Neural progenitor cell (in vitro differentiated cells): ENCODE measurements around the gene TTC27. TPM values are rescaled to one million over a fixed set of nuclear protein-coding genes. Genes with fewer than 3 reads are reported as not detected.

Experiments
- DNase-seq: peaks from one replicate; pipeline ENCODE4 v3.0.0-alpha.2; 2016; ENCODE audit warnings: low spot score
- H2AFZ ChIP-seq: fragments of 200-600 bp; sonication (generic); replicated peaks from 2 replicates; pipeline ENCODE4 v1.6.1; 2016; ENCODE audit warnings: antibody characterized with exemption
- H3F3A ChIP-seq: fragments of 200-600 bp; sonication (generic); 2 replicates; pipeline ENCODE4 v1.6.1; 2016; ENCODE audit warnings: antibody characterized with exemption, low read depth
- H3K27ac ChIP-seq: fragments of 200-600 bp; sonication (generic); 2 replicates; pipeline ENCODE4 v1.5.1; 2016; ENCODE audit warnings: mild to moderate bottlenecking
- H3K27me3 ChIP-seq: fragments of 200-600 bp; sonication (generic); 2 replicates; pipeline ENCODE4 v1.6.1; 2016; ENCODE audit warnings: mild to moderate bottlenecking, moderate library complexity
- H3K36me3 ChIP-seq: fragments of 200-600 bp; sonication (generic); 2 replicates; pipeline ENCODE4 v1.5.1; 2016
- H3K4me1 ChIP-seq: fragments of 200-600 bp; sonication (generic); 2 replicates; pipeline ENCODE4 v1.6.1; 2016; ENCODE audit warnings: mixed run types
- H3K4me2 ChIP-seq: fragments of 200-600 bp; sonication (generic); 2 replicates; pipeline ENCODE4 v1.6.1; 2016
- H3K4me3 ChIP-seq: fragments of 200-600 bp; sonication (generic); 2 replicates; pipeline ENCODE4 v1.5.1; 2016
- H3K79me2 ChIP-seq: fragments of 200-600 bp; sonication (generic); 2 replicates; pipeline ENCODE4 v1.6.1; 2016; ENCODE audit warnings: low read depth
- H3K9ac ChIP-seq: fragments of 200-600 bp; sonication (generic); 2 replicates; pipeline ENCODE4 v1.6.1; 2016
- H3K9me3 ChIP-seq: fragments of 200-600 bp; sonication (generic); 2 replicates; pipeline ENCODE4 v1.5.1; 2016; ENCODE audit warnings: low read depth
- H4K20me1 ChIP-seq: fragments of 200-600 bp; sonication (generic); 2 replicates; pipeline ENCODE4 v1.6.1; 2016; ENCODE audit warnings: low read depth
- H3K27ac Mint-ChIP-seq: 3 replicates; pipeline ENCODE4 v1.8.0; 2021; ENCODE audit warnings: mixed read lengths
- H3K27me3 Mint-ChIP-seq: 2 replicates; pipeline ENCODE4 v1.8.0; 2022; ENCODE audit warnings: low read depth, mild to moderate bottlenecking, inconsistent platforms, moderate library complexity, mixed read lengths; ENCODE audit not compliant: insufficient read depth
- H3K36me3 Mint-ChIP-seq: 3 replicates; pipeline ENCODE4 v1.8.0; 2021; ENCODE audit warnings: mixed read lengths
- H3K4me1 Mint-ChIP-seq: 3 replicates; pipeline ENCODE4 v1.8.0; 2021; ENCODE audit warnings: mixed read lengths
- H3K4me3 Mint-ChIP-seq: 3 replicates; pipeline ENCODE4 v1.8.0; 2021; ENCODE audit warnings: mild to moderate bottlenecking, moderate library complexity, mixed read lengths
- H3K9me3 Mint-ChIP-seq: 3 replicates; pipeline ENCODE4 v1.8.0; 2020; ENCODE audit warnings: mixed read lengths
- CTCF ChIP-seq: fragments of 200-600 bp; sonication (generic); IDR thresholded peaks from 2 replicates; pipeline ENCODE4 v1.5.1; 2017; ENCODE audit warnings: antibody characterized with exemption, mild to moderate bottlenecking
- EZH2 ChIP-seq: fragments of 200-600 bp; sonication (generic); IDR thresholded peaks from 2 replicates; pipeline ENCODE4 v1.6.1; 2017; ENCODE audit warnings: antibody characterized with exemption, mild to moderate bottlenecking, moderate library complexity
- EZH2phosphoT487 ChIP-seq: fragments of 200-600 bp; sonication (generic); IDR thresholded peaks from 2 replicates; pipeline ENCODE4 v1.6.1; 2017; ENCODE audit warnings: antibody characterized with exemption
- total RNA-seq: library from RNA; depleted of rRNA; stranded (reverse); fragments of >200 nt; gene quantifications from 2 replicates; pipeline ENCODE4 v1.2.3, GENCODE V29; 2015; ENCODE audit warnings: low replicate concordance

The TTC27 gene
- total RNA-seq, 1 donor from 2014 or later: 32.5 TPM

- H3K27me3 ChIP-seq: no peaks in the 10 kb centered on the region
- H3K36me3 ChIP-seq: no peaks in the 10 kb centered on the region
- Mint-ChIP-seq H3K4me1 (no peaks in the 10 kb centered on the region), H3K27me3 (peaks cover 2% of the 10 kb centered on the region), H3K27ac (no peak overlapping the region), H3K9me3 (no peaks in the 10 kb centered on the region), H3K36me3 (peaks cover 5% of the 10 kb centered on the region), H3K4me3 (no peak overlapping the region)
- no peaks in the 10 kb centered on the region for H3F3A ChIP-seq
- no peaks in the 10 kb centered on the region for H3K79me2 ChIP-seq
- peaks cover 7% of the 10 kb centered on the region for H3K4me1 ChIP-seq
- H2AFZ ChIP-seq: no peak overlapping the region
- no peak overlapping the region for H3K9ac ChIP-seq
- no peak for TF ChIP-seq CTCF
- TF ChIP-seq EZH2phosphoT487: no peak
- no peak for TF ChIP-seq EZH2
- DNase-seq: no peak
- no peak overlapping the region for H3K4me2 ChIP-seq
- no peaks in the 10 kb centered on the region for H4K20me1 ChIP-seq
- H3K27ac ChIP-seq: no peak overlapping the region
- H3K9me3 ChIP-seq: no peaks in the 10 kb centered on the region
- no peak overlapping the region for H3K4me3 ChIP-seq
Measured at GRCh38 chr2:32683520-32684086, 55.8 kb downstream of the TTC27 start.

GRCh38 chr2:32688541-32688940 lies 60.7 kb downstream of the TTC27 start:
- Histone ChIP-seq H3K36me3 (no peaks in the 10 kb centered on the region), H2AFZ (no peak overlapping the region), H3K4me2 (no peak overlapping the region), H3K27ac (no peak overlapping the region), H3F3A (no peaks in the 10 kb centered on the region), H3K4me3 (no peak overlapping the region), H3K9me3 (no peaks in the 10 kb centered on the region), H3K79me2 (no peaks in the 10 kb centered on the region), H3K9ac (no peak overlapping the region), H3K27me3 (no peaks in the 10 kb centered on the region), H4K20me1 (no peaks in the 10 kb centered on the region), H3K4me1 (no peaks in the 10 kb centered on the region)
- H3K4me3 Mint-ChIP-seq: no peak overlapping the region
- no peaks in the 10 kb centered on the region for H3K9me3 Mint-ChIP-seq
- no peaks in the 10 kb centered on the region for H3K4me1 Mint-ChIP-seq
- H3K36me3 Mint-ChIP-seq: no peaks in the 10 kb centered on the region
- no peaks in the 10 kb centered on the region for H3K27me3 Mint-ChIP-seq
- no peak for DNase-seq
- TF ChIP-seq EZH2phosphoT487: no peak
- no peak for TF ChIP-seq CTCF
- no peak for TF ChIP-seq EZH2
- no peak overlapping the region for H3K27ac Mint-ChIP-seq

- Mint-ChIP-seq H3K9me3 (no peaks in the 10 kb centered on the region), H3K4me3 (no peak overlapping the region), H3K4me1 (no peaks in the 10 kb centered on the region), H3K27me3 (no peaks in the 10 kb centered on the region), H3K27ac (no peak overlapping the region), H3K36me3 (no peaks in the 10 kb centered on the region)
- H3K36me3 ChIP-seq: no peaks in the 10 kb centered on the region
- no peaks in the 10 kb centered on the region for H3K27me3 ChIP-seq
- H3K9me3 ChIP-seq: no peaks in the 10 kb centered on the region
- H2AFZ ChIP-seq: no peak overlapping the region
- H3F3A ChIP-seq: no peaks in the 10 kb centered on the region
- no peak overlapping the region for H3K4me3 ChIP-seq
- no peak overlapping the region for H3K27ac ChIP-seq
- H4K20me1 ChIP-seq: no peaks in the 10 kb centered on the region
- no peak for DNase-seq
- TF ChIP-seq CTCF (no peak), EZH2phosphoT487 (no peak), EZH2 (no peak)
- no peak overlapping the region for H3K4me2 ChIP-seq
- no peak overlapping the region for H3K9ac ChIP-seq
- no peaks in the 10 kb centered on the region for H3K79me2 ChIP-seq
- no peaks in the 10 kb centered on the region for H3K4me1 ChIP-seq
Measured at GRCh38 chr2:32691678-32692077, 63.8 kb downstream of the TTC27 start.
